ENCODE results near the gene AKR1C2.
"Not testable (repeated sequence)": the region's sequence is repeated elsewhere in the genome, so short reads cannot be mapped to it uniquely, and the experiment has no call there.

AKR1C2 gene

GRCh38 chr10:5003127-5004029 lies at the start of gene AKR1C2:
TSS of gene AKR1C2 (minus strand) at chr10:5003857. CDS start at chr10:5003835, 22 bp downstream.
- not testable (repeated sequence) for DNase-seq

DNA sequence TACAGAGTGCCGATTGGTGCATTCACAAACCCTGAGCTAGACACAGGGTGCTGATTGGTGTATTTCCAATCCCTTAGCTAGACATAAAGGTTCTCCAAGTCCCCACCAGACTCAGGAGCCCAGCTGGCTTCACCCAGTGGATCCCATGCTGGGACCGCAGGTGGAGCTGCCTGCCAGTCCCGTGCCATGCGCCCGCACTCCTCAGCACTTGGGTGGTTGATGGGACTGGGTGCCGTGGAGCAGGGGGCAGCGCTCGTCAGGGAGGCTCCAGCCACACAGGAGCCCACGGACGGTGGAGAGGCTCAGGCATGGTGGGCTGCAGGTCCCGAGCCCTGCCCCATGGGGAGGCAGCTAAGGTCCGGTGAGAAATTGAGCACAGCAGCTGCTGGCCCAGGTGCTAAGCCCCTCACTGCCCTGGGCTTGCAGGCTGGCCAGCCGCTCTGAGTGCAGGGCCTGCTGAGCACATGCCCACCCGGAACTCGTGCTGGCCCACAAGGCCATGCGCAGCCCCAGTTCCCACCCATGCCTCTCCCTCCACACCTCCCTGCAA lies 49.4 kb upstream of the AKR1C2 start:
- not testable (repeated sequence) for DNase-seq

GRCh38 chr10:5047912-5048628 lies 44.4 kb upstream of the AKR1C2 start:
- no peak for DNase-seq

GRCh38 chr10:5047055-5047454 lies 43.4 kb upstream of the AKR1C2 start:
- not testable (repeated sequence) for DNase-seq

GRCh38 chr10:5046410-5046809 lies 42.8 kb upstream of the AKR1C2 start:
- DNase-seq, result no peak

- no peak for DNase-seq
Measured at GRCh38 chr10:5045095-5045494, 41.4 kb upstream of the AKR1C2 start.

DNA sequence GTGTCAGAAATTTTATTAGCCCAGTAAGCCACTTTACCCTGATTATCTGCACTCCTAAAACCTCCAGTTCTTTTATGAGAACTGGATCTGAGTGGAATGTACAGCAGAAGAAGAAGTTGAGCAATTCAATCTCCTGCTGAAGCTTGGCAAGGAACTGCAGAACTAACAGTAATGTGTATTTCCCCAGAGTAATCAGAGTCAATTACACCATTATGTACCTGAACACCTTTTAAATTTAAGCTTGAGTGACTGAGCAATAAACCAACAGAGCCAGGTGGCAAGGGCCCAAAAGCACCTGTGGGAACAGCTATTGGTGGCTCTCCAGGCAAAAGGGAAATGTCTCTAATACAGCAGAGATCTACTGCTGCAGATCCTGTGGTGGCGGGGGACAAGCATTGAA lies 40.1 kb upstream of the AKR1C2 start:
- no peak for DNase-seq

- DNase-seq, result no peak
Measured at GRCh38 chr10:5042922-5043321, 39.3 kb upstream of the AKR1C2 start.

DNA sequence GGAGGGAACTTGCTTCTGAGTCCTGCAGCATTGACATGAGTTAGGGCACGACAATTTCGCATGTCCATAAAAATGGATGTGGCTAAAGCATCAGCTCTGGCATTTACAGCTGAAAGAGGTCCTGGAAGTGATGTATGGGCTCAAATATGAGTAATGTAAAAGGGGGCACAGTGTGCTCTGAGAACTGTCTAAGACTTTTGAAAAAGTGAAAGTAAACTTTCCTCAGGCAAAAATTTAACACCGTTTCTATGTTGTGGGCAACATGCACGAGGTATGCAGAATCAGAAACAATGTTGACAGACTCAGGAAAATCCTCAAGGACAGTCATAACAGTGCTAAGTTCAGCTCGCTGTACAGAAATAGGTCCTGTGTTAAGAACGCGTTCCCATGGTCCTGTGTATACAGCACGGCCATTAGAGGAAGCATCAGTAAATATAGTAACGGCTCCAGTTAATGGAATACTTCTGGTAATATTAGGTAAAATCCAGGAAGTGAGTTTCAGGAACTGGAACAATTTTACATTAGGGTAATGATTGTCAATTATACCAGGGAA lies 37.9 kb upstream of the AKR1C2 start:
- DNase-seq, result no peak

DNA sequence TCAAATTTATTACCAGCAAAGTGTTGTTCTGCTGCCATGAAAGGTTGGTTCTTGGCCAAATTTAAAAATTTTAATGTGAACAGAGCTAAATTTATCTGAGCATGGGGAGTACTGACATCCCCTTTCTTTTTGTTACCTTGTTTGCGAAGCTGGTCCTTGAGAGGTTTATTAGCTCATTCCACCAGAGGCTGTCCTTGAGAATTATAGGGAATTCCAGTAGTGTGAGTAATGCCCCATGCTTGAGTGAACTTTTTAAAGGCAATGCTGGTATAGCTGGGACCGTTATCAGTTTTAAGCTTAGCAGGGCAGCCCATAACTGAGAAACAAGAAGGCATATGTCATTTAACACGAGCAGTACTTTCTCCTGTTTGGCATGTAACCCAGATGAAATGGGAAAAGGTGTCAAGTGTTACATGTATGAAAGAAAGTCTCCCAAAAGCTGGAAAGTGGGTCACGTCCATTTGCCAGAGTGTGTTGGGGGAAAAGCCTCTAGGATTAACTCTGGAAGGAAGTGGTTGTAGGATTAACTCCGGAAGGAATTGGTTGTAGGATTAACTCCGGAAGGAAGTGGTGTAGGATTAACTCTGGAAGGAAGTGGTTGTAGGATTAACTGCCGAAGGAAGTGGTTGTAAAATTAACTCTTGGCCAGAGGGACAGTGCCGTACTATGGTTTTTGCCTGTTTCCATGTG lies 37.3 kb upstream of the AKR1C2 start:
- no peak for DNase-seq

- no peak for DNase-seq
Measured at GRCh38 chr10:5040010-5040673, 36.5 kb upstream of the AKR1C2 start.

GRCh38 chr10:5038733-5039132 lies 35.1 kb upstream of the AKR1C2 start:
- no peak for DNase-seq

GRCh38 chr10:5038101-5038500 lies 34.4 kb upstream of the AKR1C2 start:
- no peak for DNase-seq

- DNase-seq, result no peak
Measured at GRCh38 chr10:5036511-5036910, 32.9 kb upstream of the AKR1C2 start.

GRCh38 chr10:5035356-5035755 lies 31.7 kb upstream of the AKR1C2 start:
- no peak for DNase-seq

DNA sequence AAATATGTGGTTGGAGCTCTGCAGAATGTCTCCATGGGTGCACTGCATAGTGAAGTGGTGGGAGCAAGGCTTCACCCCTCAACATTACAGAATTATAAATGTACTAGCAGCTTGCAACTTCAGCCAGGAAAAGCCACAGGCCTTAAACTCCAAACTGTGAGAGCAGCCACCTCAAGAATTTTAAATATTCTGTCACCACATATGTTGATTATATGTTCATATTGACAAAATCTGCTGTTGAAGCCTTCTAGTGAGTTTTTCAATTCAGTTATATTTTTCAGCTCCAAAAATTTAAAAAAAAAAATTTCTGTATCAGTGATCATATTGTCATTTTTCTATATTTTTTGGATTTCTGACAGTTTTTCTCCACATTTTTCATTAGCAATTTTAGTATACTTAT lies 30.9 kb upstream of the AKR1C2 start:
- DNase-seq, result no peak

DNA sequence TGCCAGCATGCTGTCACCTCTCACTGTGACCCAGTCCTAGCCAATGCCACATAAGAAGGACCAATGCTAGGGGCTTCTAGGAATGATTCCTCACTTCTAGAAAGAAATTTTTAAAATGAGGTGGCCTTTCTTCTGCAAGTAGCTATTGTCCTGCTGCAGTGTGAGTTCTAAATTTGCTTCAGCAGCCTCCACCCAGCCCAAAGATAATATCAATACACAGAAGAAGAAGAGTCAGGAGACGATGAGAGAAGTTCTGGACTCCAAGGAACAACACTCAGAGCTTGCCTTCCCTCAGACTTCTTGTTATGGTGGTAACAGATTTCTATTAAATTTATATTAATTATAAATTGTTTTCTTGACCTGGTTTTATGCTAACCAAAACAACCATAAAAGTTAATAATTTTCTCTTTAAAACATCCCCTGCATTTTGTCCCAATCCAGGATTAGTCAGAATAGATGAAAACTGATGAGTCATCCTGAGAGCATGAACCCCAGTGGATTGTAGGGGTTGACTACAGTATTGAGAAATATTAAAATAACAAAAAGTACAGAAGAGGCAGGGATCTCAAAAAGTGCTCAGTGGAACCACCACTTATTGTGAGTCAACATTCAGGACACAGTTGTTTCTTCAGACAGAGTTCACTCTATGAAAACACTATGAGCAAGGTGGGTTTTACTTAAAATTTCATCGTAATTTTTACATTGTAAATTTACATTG lies 29.6 kb upstream of the AKR1C2 start:
- no peak for DNase-seq

DNA sequence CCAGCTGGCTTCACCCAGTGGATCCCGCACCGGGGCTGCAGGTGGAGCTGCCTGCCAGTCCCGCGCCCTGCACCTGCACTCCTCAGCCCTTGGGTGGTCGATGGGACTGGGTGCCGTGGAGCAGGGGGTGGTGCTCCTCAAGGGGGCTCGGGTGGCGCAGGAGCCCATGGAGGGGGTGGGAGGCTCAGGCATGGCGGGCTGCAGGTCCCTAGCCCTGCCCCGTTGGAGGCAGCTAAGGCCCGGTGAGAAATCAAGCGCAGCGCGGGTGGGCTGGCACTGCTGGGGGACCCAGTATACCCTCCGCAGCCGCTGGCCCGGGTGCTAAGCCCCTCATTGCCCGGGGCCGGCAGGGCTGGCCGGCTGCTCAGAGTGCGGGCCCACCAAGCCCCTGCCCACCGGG lies 28.8 kb upstream of the AKR1C2 start:
- DNase-seq, result not testable (repeated sequence)

GRCh38 chr10:5031588-5031987 lies 27.9 kb upstream of the AKR1C2 start:
- not testable (repeated sequence) for DNase-seq

- DNase-seq, result no peak
Measured at GRCh38 chr10:5030989-5031388, 27.3 kb upstream of the AKR1C2 start.

- DNase-seq, result not testable (repeated sequence)
Measured at GRCh38 chr10:5025461-5025881, 21.8 kb upstream of the AKR1C2 start.

Measured in AML-193 (cell line).